ENCODE results near the gene TMED4.

DNA sequence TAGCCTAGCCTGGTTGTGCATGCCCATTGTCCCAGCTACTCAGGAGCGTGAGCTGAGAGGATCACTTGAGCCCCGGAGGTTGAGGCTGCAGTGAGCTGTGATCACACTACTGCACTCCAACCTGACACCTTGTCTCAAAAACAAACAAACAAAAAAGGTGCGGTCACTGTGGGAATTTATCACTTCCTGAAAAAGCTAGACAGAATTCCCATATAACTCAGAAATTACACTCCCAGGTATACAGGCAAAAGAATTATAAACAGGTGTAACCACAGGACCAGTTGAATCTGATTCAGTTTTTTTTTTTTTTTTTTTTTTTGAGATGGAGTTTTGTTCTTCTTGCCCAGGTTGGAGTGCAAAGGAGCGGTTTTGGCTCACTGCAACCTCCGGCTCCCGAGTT, 21.2 kb upstream of the TMED4 start:
- TF ChIP-seq CTCF (IDR thresholded peaks at IDR 0.05) (no peak), POLR2A (IDR thresholded peaks at IDR 0.05) (no peak)

Data from lower leg skin (tissue), 3 donors.